Activated B cell treated with CpG ODN at 0.5 μM for 24 hours (primary cell): ENCODE results near the gene MED10. TPM values are rescaled to one million over a fixed set of nuclear protein-coding genes. Genes with fewer than 3 reads are reported as not detected.

Experiments used
- ATAC-seq: fragments of 200-7000 bp; cut with Tn5 transposase; one replicate; pipeline ENCODE4 v1.10.0; 2021; ENCODE audit warnings: low read depth, mild to moderate bottlenecking, moderate library complexity
- CTCF ChIA-PET: fragments of 350-600 bp; sonication (Branson Sonifier 250); formaldehyde crosslinking; loops from one replicate; lab custom pipeline; 2021; ENCODE audit warnings: antibody characterized with exemption; lab: Charles Lee
- POLR2A ChIA-PET: fragments of 350-600 bp; sonication (Branson Sonifier 250); formaldehyde crosslinking; loops from one replicate; lab custom pipeline; 2021; ENCODE audit warnings: antibody characterized with exemption; lab: Charles Lee
- DNase-seq: peaks from one replicate; pipeline ENCODE4 v3.0.0; 2022
- H3K27ac Mint-ChIP-seq: one replicate; pipeline ENCODE4 v1.8.0; 2020; ENCODE audit warnings: mixed read lengths
- H3K27me3 Mint-ChIP-seq: one replicate; pipeline ENCODE4 v1.8.0; 2021; ENCODE audit warnings: mixed read lengths
- H3K36me3 Mint-ChIP-seq: one replicate; pipeline ENCODE4 v1.8.0; 2021; ENCODE audit warnings: low read depth, mixed read lengths
- H3K4me1 Mint-ChIP-seq: one replicate; pipeline ENCODE4 v1.8.0; 2021; ENCODE audit warnings: mixed read lengths
- H3K4me3 Mint-ChIP-seq: one replicate; pipeline ENCODE4 v1.8.0; 2020; ENCODE audit warnings: mild to moderate bottlenecking, mixed read lengths
- H3K9me3 Mint-ChIP-seq: one replicate; pipeline ENCODE4 v1.8.0; 2020; ENCODE audit warnings: mixed read lengths
- CTCF ChIP-seq: fragments of 200-600 bp; IDR thresholded peaks from one replicate; pipeline ENCODE4 v1.8.0; 2022; ENCODE audit warnings: antibody characterized with exemption, mild to moderate bottlenecking
- intact Hi-C: fragments of 100-400 bp; cut with micrococcal nuclease; formaldehyde crosslinking; loops from one replicate; pipeline ENCODE4 v1.15.1; 2024
- total RNA-seq: library from RNA; stranded (reverse); gene quantifications from 2 replicates; pipeline ENCODE4 v1.2.3, GENCODE V29; 2022

Gene MED10
- total RNA-seq, 1 donor from 2014 or later, result 47.7 TPM

- intact Hi-C loops, result no loop called here
- ATAC-seq, result no peak
- Mint-ChIP-seq H3K4me3 (no peak overlapping the region), H3K27ac (no peak overlapping the region), H3K36me3 (no peaks in the 10 kb centered on the region), H3K27me3 (peaks cover 32% of the 10 kb centered on the region), H3K4me1 (peaks cover 5% of the 10 kb centered on the region), H3K9me3 (peaks cover 1% of the 10 kb centered on the region)
- DNase-seq, result no peak
- ChIA-PET POLR2A (no interaction called here), CTCF (no interaction called here)
- no peak for TF ChIP-seq CTCF
Measured at GRCh38 chr5:6396043-6396442, 17.7 kb upstream of the MED10 start.

- Mint-ChIP-seq H3K27ac (no peak overlapping the region), H3K4me1 (peaks cover 5% of the 10 kb centered on the region), H3K9me3 (peaks cover 3% of the 10 kb centered on the region), H3K4me3 (no peak overlapping the region), H3K27me3 (peaks cover 33% of the 10 kb centered on the region), H3K36me3 (no peaks in the 10 kb centered on the region)
- intact Hi-C loops, result no loop called here
- ATAC-seq (no peak), DNase-seq (no peak)
- POLR2A ChIA-PET, result no interaction called here
- CTCF ChIA-PET, result no interaction called here
- no peak for TF ChIP-seq CTCF
Measured at GRCh38 chr5:6395621-6396020, 17.3 kb upstream of the MED10 start.

- POLR2A ChIA-PET, result no interaction called here
- peaks cover 5% of the 10 kb centered on the region for H3K4me1 Mint-ChIP-seq
- H3K4me3 Mint-ChIP-seq, result no peak overlapping the region
- TF ChIP-seq CTCF, result no peak
- DNase-seq, result no peak
- H3K36me3 Mint-ChIP-seq, result no peaks in the 10 kb centered on the region
- no peak for ATAC-seq
- intact Hi-C loops, result no loop called here
- peaks cover 3% of the 10 kb centered on the region for H3K9me3 Mint-ChIP-seq
- H3K27ac Mint-ChIP-seq, result no peak overlapping the region
- CTCF ChIA-PET, result no interaction called here
- H3K27me3 Mint-ChIP-seq, result peaks cover 34% of the 10 kb centered on the region
Measured at GRCh38 chr5:6395102-6395445, 16.7 kb upstream of the MED10 start.

GRCh38 chr5:6394429-6395101, 16.2 kb upstream of the MED10 start:
- ChIA-PET POLR2A (no interaction called here), CTCF (no interaction called here)
- ATAC-seq (no peak), DNase-seq (no peak)
- Mint-ChIP-seq H3K4me3 (no peak overlapping the region), H3K4me1 (peaks cover 5% of the 10 kb centered on the region), H3K27me3 (peaks cover 32% of the 10 kb centered on the region), H3K9me3 (peaks cover 3% of the 10 kb centered on the region), H3K36me3 (no peaks in the 10 kb centered on the region), H3K27ac (no peak overlapping the region)
- intact Hi-C loops, result no loop called here
- no peak for TF ChIP-seq CTCF

- TF ChIP-seq CTCF, result no peak
- Mint-ChIP-seq H3K27ac (no peak overlapping the region), H3K9me3 (peaks cover 3% of the 10 kb centered on the region), H3K4me3 (no peak overlapping the region), H3K27me3 (peaks cover 35% of the 10 kb centered on the region), H3K36me3 (no peaks in the 10 kb centered on the region), H3K4me1 (peaks cover 5% of the 10 kb centered on the region)
- ATAC-seq (no peak), DNase-seq (no peak)
- CTCF ChIA-PET, result no interaction called here
- POLR2A ChIA-PET, result no interaction called here
- intact Hi-C loops, result no loop called here
Measured at GRCh38 chr5:6393596-6394194, 15.3 kb upstream of the MED10 start.
